ENCODE data around the gene LRCH1. TPM values are rescaled to one million over a fixed set of nuclear protein-coding genes. Genes with fewer than 3 reads are reported as not detected.

Gene LRCH1
- total and polyA plus RNA-seq, 2 donors (not counting 1 experiment from before 2014, with no cell fraction given) = 12.0 to 12.4 TPM

GRCh38 chr13:46559272-46559805, 6.4 kb downstream of the LRCH1 start:
- Histone ChIP-seq H3K9ac (ENCODE audit: insufficient read depth, low read length) (no peak overlapping the region), H3K9me3 (ENCODE audit: control insufficient read depth, insufficient read depth, low read depth, low read length) (no peaks in the 10 kb centered on the region), H3K36me3 (ENCODE audit: control insufficient read depth, insufficient read depth, low read length) (no peaks in the 10 kb centered on the region), H3K4me1 (ENCODE audit: control insufficient read depth, extremely low read depth, insufficient read depth, low read length) (peaks cover 8% of the 10 kb centered on the region), H3K27me3 (ENCODE audit: control insufficient read depth, insufficient read depth, low read length) (no peaks in the 10 kb centered on the region), H4K20me1 (ENCODE audit: control insufficient read depth, extremely low read depth, insufficient read depth, low read length) (no peaks in the 10 kb centered on the region), H3K4me3 (replicated peaks in 1 of 4; ENCODE audit: control extremely low read depth in 1 of 4, insufficient read depth in 1 of 4, low read depth in 3 of 4, low read length in 4 of 4) (no peak overlapping the region), H3K27ac (ENCODE audit: insufficient read depth, low read length) (no peak overlapping the region), H2AFZ (ENCODE audit: low read length) (no peak overlapping the region), H3K79me2 (ENCODE audit: control insufficient read depth, insufficient read depth, low read length) (peaks cover 77% of the 10 kb centered on the region), H3K4me2 (ENCODE audit: extremely low read depth, insufficient read depth, low read length) (no peak overlapping the region)
- no peak for TF ChIP-seq CTCF (conservative IDR thresholded peaks at IDR 0.05 in 1 of 2, IDR thresholded peaks at IDR 0.05 in 1 of 2; ENCODE audit: low read depth in 1 of 2, low read length in 2 of 2)
- TF ChIP-seq EZH2 (IDR thresholded peaks at IDR 0.05; ENCODE audit: low read length, missing control alignments) = no peak
- peak in 1 of 2 donors; percentile 48 for DNase-seq (ENCODE audit: low read depth in 2 of 2)

GRCh38 chr13:46560778-46561177, 7.8 kb downstream of the LRCH1 start:
- DNase-seq (ENCODE audit: low read depth in 2 of 2) = peak in 1 of 2 donors; percentile 54
- Histone ChIP-seq H3K4me1 (ENCODE audit: control insufficient read depth, extremely low read depth, insufficient read depth, low read length) (peaks cover 8% of the 10 kb centered on the region), H3K27ac (ENCODE audit: insufficient read depth, low read length) (no peak overlapping the region), H2AFZ (ENCODE audit: low read length) (no peak overlapping the region), H3K27me3 (ENCODE audit: control insufficient read depth, insufficient read depth, low read length) (no peaks in the 10 kb centered on the region), H3K4me3 (replicated peaks in 1 of 4; ENCODE audit: control extremely low read depth in 1 of 4, insufficient read depth in 1 of 4, low read depth in 3 of 4, low read length in 4 of 4) (no peak overlapping the region), H3K9me3 (ENCODE audit: control insufficient read depth, insufficient read depth, low read depth, low read length) (no peaks in the 10 kb centered on the region), H4K20me1 (ENCODE audit: control insufficient read depth, extremely low read depth, insufficient read depth, low read length) (no peaks in the 10 kb centered on the region), H3K79me2 (ENCODE audit: control insufficient read depth, insufficient read depth, low read length) (peaks cover 73% of the 10 kb centered on the region), H3K9ac (ENCODE audit: insufficient read depth, low read length) (no peak overlapping the region), H3K4me2 (ENCODE audit: extremely low read depth, insufficient read depth, low read length) (no peak overlapping the region), H3K36me3 (ENCODE audit: control insufficient read depth, insufficient read depth, low read length) (no peaks in the 10 kb centered on the region)
- TF ChIP-seq EZH2 (IDR thresholded peaks at IDR 0.05; ENCODE audit: low read length, missing control alignments) (no peak), CTCF (conservative IDR thresholded peaks at IDR 0.05 in 1 of 2, IDR thresholded peaks at IDR 0.05 in 1 of 2; ENCODE audit: low read depth in 1 of 2, low read length in 2 of 2) (no peak)

GRCh38 chr13:46561286-46561685, 8.3 kb downstream of the LRCH1 start:
- H3K4me3 ChIP-seq (replicated peaks in 1 of 4; ENCODE audit: control extremely low read depth in 1 of 4, insufficient read depth in 1 of 4, low read depth in 3 of 4, low read length in 4 of 4) = no peak overlapping the region

More at GRCh38 chr13:46561286-46561685, 8.3 kb downstream of the LRCH1 start:
- Histone ChIP-seq H2AFZ (ENCODE audit: low read length) (no peak overlapping the region), H3K27me3 (ENCODE audit: control insufficient read depth, insufficient read depth, low read length) (no peaks in the 10 kb centered on the region), H4K20me1 (ENCODE audit: control insufficient read depth, extremely low read depth, insufficient read depth, low read length) (no peaks in the 10 kb centered on the region), H3K4me2 (ENCODE audit: extremely low read depth, insufficient read depth, low read length) (peak overlapping the region; percentile 42), H3K9me3 (ENCODE audit: control insufficient read depth, insufficient read depth, low read depth, low read length) (no peaks in the 10 kb centered on the region), H3K27ac (ENCODE audit: insufficient read depth, low read length) (no peak overlapping the region), H3K9ac (ENCODE audit: insufficient read depth, low read length) (no peak overlapping the region), H3K36me3 (ENCODE audit: control insufficient read depth, insufficient read depth, low read length) (no peaks in the 10 kb centered on the region), H3K79me2 (ENCODE audit: control insufficient read depth, insufficient read depth, low read length) (peaks cover 71% of the 10 kb centered on the region), H3K4me1 (ENCODE audit: control insufficient read depth, extremely low read depth, insufficient read depth, low read length) (peaks cover 8% of the 10 kb centered on the region)
- TF ChIP-seq EZH2 (IDR thresholded peaks at IDR 0.05; ENCODE audit: low read length, missing control alignments) (no peak), CTCF (conservative IDR thresholded peaks at IDR 0.05 in 1 of 2, IDR thresholded peaks at IDR 0.05 in 1 of 2; ENCODE audit: low read depth in 1 of 2, low read length in 2 of 2) (no peak)
- peak in 1 of 2 donors; percentile 29 for DNase-seq (ENCODE audit: low read depth in 2 of 2)

Data from fibroblast of lung (primary cell).